H1 (cell line): Measurements from ENCODE around the gene RHOBTB3. TPM values are rescaled to one million over a fixed set of nuclear protein-coding genes. Genes with fewer than 3 reads are reported as not detected.

Experiments used
- CTCF ChIA-PET: fragments of 300-600 bp; sonication (Branson Sonifier 250); formaldehyde crosslinking; loops from one replicate; lab custom pipeline; 2021; ENCODE audit not compliant: partially characterized antibody; lab: Charles Lee
- POLR2A ChIA-PET: fragments of 300-600 bp; sonication (Branson Sonifier 250); formaldehyde crosslinking; loops from one replicate; lab custom pipeline; 2021; ENCODE audit warnings: inconsistent platforms; ENCODE audit not compliant: partially characterized antibody; lab: Charles Lee
- DNase-seq, 2 experiments: peaks; one replicate each; pipeline versions ENCODE4 v3.0.0 to v3.0.0-alpha.2; 2010 to 2022; ENCODE audit warnings: low spot score in 2 of 2, low read depth in 1 of 2, mixed read lengths in 1 of 2
- FAIRE-seq: peaks from 2 replicates; lab custom pipeline; 2011; peaks lifted over from hg19 to GRCh38; lab: Jason Lieb, UNC
- H2AFZ ChIP-seq: 2 replicates; pipeline ENCODE4 v1.8.1; 2012; ENCODE audit warnings: low read length, inconsistent platforms
- H2AK5ac ChIP-seq: 2 replicates; pipeline ENCODE4 v1.6.1; 2013; ENCODE audit warnings: low read depth, low read length
- H2BK120ac ChIP-seq: replicated peaks from 2 replicates; pipeline ENCODE3; 2013; ENCODE audit warnings: low read depth, low read length, inconsistent platforms
- H2BK12ac ChIP-seq: 2 replicates; pipeline ENCODE4 v1.6.1; 2013; ENCODE audit warnings: low read depth, low read length
- H2BK15ac ChIP-seq: 2 replicates; pipeline ENCODE4 v1.6.1; 2013; ENCODE audit warnings: low read length
- H2BK20ac ChIP-seq: 2 replicates; pipeline ENCODE4 v1.6.1; 2013; ENCODE audit warnings: low read length
- H2BK5ac ChIP-seq: 2 replicates; pipeline ENCODE4 v1.6.1; 2013; ENCODE audit warnings: low read depth, low read length
- H3K14ac ChIP-seq: 2 replicates; pipeline ENCODE4 v1.6.1; 2013; ENCODE audit warnings: inconsistent platforms; ENCODE audit not compliant: insufficient read length
- H3K18ac ChIP-seq: 2 replicates; pipeline ENCODE4 v1.6.1; 2013; ENCODE audit warnings: low read length; ENCODE audit errors: extremely low read depth
- H3K23ac ChIP-seq: 2 replicates; pipeline ENCODE4 v1.6.1; 2013; ENCODE audit warnings: inconsistent platforms; ENCODE audit not compliant: insufficient read length
- H3K23me2 ChIP-seq: 2 replicates; pipeline ENCODE4 v1.6.1; 2013; ENCODE audit warnings: low read depth, low read length
- H3K27ac ChIP-seq: 2 replicates; pipeline ENCODE4 v1.6.1; 2011; ENCODE audit warnings: low read depth, low read length, inconsistent platforms
- H3K27me3 ChIP-seq, 4 experiments: replicated peaks in 1 of 4; 1 replicate in 1 of 4; 2 replicates in 3 of 4; pipeline versions ENCODE4 v1.6.1 to v1.8.1; 2011 to 2013; ENCODE audit warnings: low read length in 3 of 4, mild to moderate bottlenecking in 3 of 4, inconsistent platforms in 2 of 4, mixed read lengths in 2 of 4, moderate library complexity in 1 of 4; ENCODE audit not compliant: control insufficient read depth in 3 of 4, insufficient read depth in 3 of 4; ENCODE audit errors: extremely low read depth in 1 of 4
- H3K36me3 ChIP-seq, 4 experiments: 2 replicates each; pipeline versions ENCODE4 v1.6.1 to v1.8.1; 2011 to 2013; ENCODE audit warnings: mild to moderate bottlenecking in 4 of 4, low read length in 3 of 4, moderate library complexity in 2 of 4, control low read depth in 1 of 4, inconsistent platforms in 1 of 4; ENCODE audit not compliant: insufficient read depth in 4 of 4, control insufficient read depth in 2 of 4
- H3K4ac ChIP-seq: replicated peaks from 2 replicates; pipeline ENCODE3; 2013; ENCODE audit warnings: low read length, low read depth, mixed read lengths, inconsistent platforms; ENCODE audit not compliant: insufficient read length
- H3K4me1 ChIP-seq, 4 experiments: replicated peaks in 1 of 4; 1 replicate in 1 of 4; 2 replicates in 3 of 4; pipeline versions ENCODE4 v1.6.1 to v1.8.1; 2011 to 2013; ENCODE audit warnings: low read length in 3 of 4, inconsistent platforms in 2 of 4, mixed read lengths in 1 of 4; ENCODE audit not compliant: insufficient read depth in 4 of 4, control insufficient read depth in 3 of 4
- H3K4me2 ChIP-seq, 2 experiments: 2 replicates each; pipeline versions ENCODE4 v1.6.1 to v1.8.1; 2011 to 2013; ENCODE audit warnings: low read depth in 2 of 2, low read length in 2 of 2, control low read depth in 1 of 2, inconsistent platforms in 1 of 2, mild to moderate bottlenecking in 1 of 2; ENCODE audit not compliant: insufficient read depth in 1 of 2
- H3K4me3 ChIP-seq, 4 experiments: fragments of 200-600, 300-600 bp in 1 of 4; sonication (generic), shearing (Covaris generic), sonication (Bioruptor Twin) in 1 of 4; 2 replicates each; pipeline versions ENCODE4 v1.5.1 to v1.8.1; 2011 to 2016; ENCODE audit warnings: low read length in 4 of 4, low read depth in 3 of 4, control low read depth in 2 of 4, inconsistent platforms in 2 of 4, mild to moderate bottlenecking in 2 of 4, mixed read lengths in 1 of 4, moderate library complexity in 1 of 4; ENCODE audit not compliant: insufficient read depth in 2 of 4; ENCODE audit errors: extremely low read depth in 1 of 4
- H3K56ac ChIP-seq: replicated peaks from 2 replicates; pipeline ENCODE3; 2013; ENCODE audit warnings: low read depth, mild to moderate bottlenecking, mixed read lengths, low read length, inconsistent platforms; ENCODE audit not compliant: insufficient read length
- H3K79me1 ChIP-seq: 2 replicates; pipeline ENCODE4 v1.6.1; 2013; ENCODE audit warnings: low read depth, low read length, control low read depth
- H3K79me2 ChIP-seq, 2 experiments: 2 replicates each; pipeline versions ENCODE4 v1.6.1 to v1.8.1; 2012 to 2013; ENCODE audit warnings: low read length in 2 of 2, mild to moderate bottlenecking in 2 of 2, inconsistent platforms in 1 of 2; ENCODE audit not compliant: insufficient read depth in 2 of 2, control insufficient read depth in 1 of 2
- H3K9ac ChIP-seq, 4 experiments: replicated peaks in 1 of 4; 1 replicate in 1 of 4; 2 replicates in 3 of 4; pipeline versions ENCODE4 v1.6.1 to v1.8.1; 2011 to 2013; ENCODE audit warnings: low read depth in 3 of 4, low read length in 3 of 4, control low read depth in 2 of 4, mild to moderate bottlenecking in 2 of 4, moderate library complexity in 2 of 4, inconsistent platforms in 1 of 4; ENCODE audit errors: extremely low read depth in 1 of 4
- H3K9me3 ChIP-seq, 2 experiments: 2 replicates each; pipeline versions ENCODE4 v1.6.1 to v1.8.1; 2012 to 2013; ENCODE audit warnings: mild to moderate bottlenecking in 2 of 2, moderate library complexity in 2 of 2, control low read depth in 1 of 2, inconsistent platforms in 1 of 2, low read depth in 1 of 2, low read length in 1 of 2, mixed read lengths in 1 of 2; ENCODE audit not compliant: insufficient read depth in 2 of 2
- H4K20me1 ChIP-seq, 2 experiments: replicated peaks in 1 of 2; 2 replicates each; pipeline versions ENCODE3 to v1.8.1; 2011 to 2013; ENCODE audit warnings: inconsistent platforms in 2 of 2, low read length in 2 of 2, mild to moderate bottlenecking in 1 of 2; ENCODE audit not compliant: insufficient read depth in 2 of 2, control insufficient read depth in 1 of 2
- H4K5ac ChIP-seq: 2 replicates; pipeline ENCODE4 v1.6.1; 2013; ENCODE audit warnings: low read length, low read depth, mixed read lengths, inconsistent platforms; ENCODE audit not compliant: insufficient read length
- H4K8ac ChIP-seq: 2 replicates; pipeline ENCODE4 v1.8.0; 2013; ENCODE audit warnings: mild to moderate bottlenecking, moderate library complexity, low read length, inconsistent platforms; ENCODE audit not compliant: insufficient read depth; ENCODE audit errors: extremely low read depth
- H4K91ac ChIP-seq: replicated peaks from 2 replicates; pipeline ENCODE3; 2013; ENCODE audit warnings: low read length, mixed read lengths, inconsistent platforms; ENCODE audit not compliant: insufficient read length
- BACH1 ChIP-seq: IDR thresholded peaks from 2 replicates; pipeline ENCODE4 v1.6.1; 2012; ENCODE audit warnings: low read length, improper control_type of control experiment
- CBX5 ChIP-seq: fragments of 300-800, 300-1000 bp; sonication (generic); IDR thresholded peaks from 2 replicates; pipeline ENCODE4 v1.7.1; 2016; ENCODE audit warnings: antibody characterized with exemption, low read length, low read depth
- CBX8 ChIP-seq: fragments of 300-800, 300-1000 bp; sonication (generic); IDR thresholded peaks from 2 replicates; pipeline ENCODE4 v1.7.1; 2016; ENCODE audit warnings: low read depth, low read length, borderline replicate concordance
- CHD1 ChIP-seq: IDR thresholded peaks from 2 replicates; pipeline ENCODE4 v1.6.1; 2012; ENCODE audit warnings: low read depth, low read length, improper control_type of control experiment
- EZH2 ChIP-seq: fragments of 200-600 bp; sonication (generic); IDR thresholded peaks from 2 replicates; pipeline ENCODE4 v1.7.1; 2012; ENCODE audit warnings: low read depth, mild to moderate bottlenecking, moderate library complexity, low read length, inconsistent platforms; ENCODE audit not compliant: severe bottlenecking
- GTF2F1 ChIP-seq: IDR thresholded peaks from 2 replicates; pipeline ENCODE4 v1.6.1; 2012; ENCODE audit warnings: low read depth, low read length, improper control_type of control experiment, borderline replicate concordance
- JUND ChIP-seq: IDR thresholded peaks from 2 replicates; pipeline ENCODE4 v1.6.1; 2011; ENCODE audit warnings: mild to moderate bottlenecking, improper control_type of control experiment, low read length
- PHF8 ChIP-seq: fragments of 200-600 bp; sonication (generic); conservative IDR thresholded peaks from 2 replicates; pipeline ENCODE4 v1.7.1; 2012; ENCODE audit warnings: low read depth, mild to moderate bottlenecking, inconsistent platforms, low read length, moderate library complexity
- SAP30 ChIP-seq: fragments of 300-600 bp; sonication (generic); IDR thresholded peaks from 2 replicates; pipeline ENCODE4 v1.7.1; 2012; ENCODE audit warnings: low read length, moderate library complexity, mild to moderate bottlenecking, inconsistent platforms; ENCODE audit not compliant: insufficient read depth, insufficient replicate concordance
- WGBS, 2 experiments: shearing (Covaris generic) in 1 of 2; methylation state at CpG; one replicate each; pipeline versions ENCODE4 v1.1.6 to v1.1.7; 2013 to 2015; ENCODE audit warnings: low lambda C conversion rate in 2 of 2, mixed read lengths in 2 of 2, inconsistent platforms in 1 of 2, low coverage in 1 of 2, missing lambda C conversion rate in 1 of 2; ENCODE audit not compliant: insufficient replicate concordance in 2 of 2, insufficient coverage in 1 of 2, insufficient read length in 1 of 2; ENCODE audit errors: extremely low coverage in 1 of 2, missing lambda C conversion rate in 1 of 2; 5-methylcytosine and 5-hydroxymethylcytosine counted together
- polyA plus RNA-seq, 7 experiments: library from polyadenylated mRNA; depleted of rRNA in 3 of 7; stranded (reverse) in 5 of 7; unstranded in 2 of 7; fragments of >200 nt in 5 of 7; fragments of 200-250 nt in 2 of 7; gene quantifications; 1 replicate in 5 of 7; 2 replicates in 1 of 7; 4 replicates in 1 of 7; pipeline versions ENCODE4 v1.2.1 to v1.2.3, GENCODE V29; 2011 to 2013; ENCODE audit warnings: missing spikeins in 2 of 7, mixed read lengths in 2 of 7
- total RNA-seq: library from RNA; stranded (reverse); fragmentation: NEBNext Ultra II Directional; extraction: Animal tissue kit (Norgen Biotek cat#: 25700); gene quantifications from 2 replicates; pipeline ENCODE4 v1.2.1, GENCODE V29; 2021

The RHOBTB3 gene
- total and polyA plus RNA-seq, 2 of the 8 experiments (the other 6 are each of a cell fraction or from before 2014, with no cell fraction given) = 8.2 to 17.5 TPM

DNA sequence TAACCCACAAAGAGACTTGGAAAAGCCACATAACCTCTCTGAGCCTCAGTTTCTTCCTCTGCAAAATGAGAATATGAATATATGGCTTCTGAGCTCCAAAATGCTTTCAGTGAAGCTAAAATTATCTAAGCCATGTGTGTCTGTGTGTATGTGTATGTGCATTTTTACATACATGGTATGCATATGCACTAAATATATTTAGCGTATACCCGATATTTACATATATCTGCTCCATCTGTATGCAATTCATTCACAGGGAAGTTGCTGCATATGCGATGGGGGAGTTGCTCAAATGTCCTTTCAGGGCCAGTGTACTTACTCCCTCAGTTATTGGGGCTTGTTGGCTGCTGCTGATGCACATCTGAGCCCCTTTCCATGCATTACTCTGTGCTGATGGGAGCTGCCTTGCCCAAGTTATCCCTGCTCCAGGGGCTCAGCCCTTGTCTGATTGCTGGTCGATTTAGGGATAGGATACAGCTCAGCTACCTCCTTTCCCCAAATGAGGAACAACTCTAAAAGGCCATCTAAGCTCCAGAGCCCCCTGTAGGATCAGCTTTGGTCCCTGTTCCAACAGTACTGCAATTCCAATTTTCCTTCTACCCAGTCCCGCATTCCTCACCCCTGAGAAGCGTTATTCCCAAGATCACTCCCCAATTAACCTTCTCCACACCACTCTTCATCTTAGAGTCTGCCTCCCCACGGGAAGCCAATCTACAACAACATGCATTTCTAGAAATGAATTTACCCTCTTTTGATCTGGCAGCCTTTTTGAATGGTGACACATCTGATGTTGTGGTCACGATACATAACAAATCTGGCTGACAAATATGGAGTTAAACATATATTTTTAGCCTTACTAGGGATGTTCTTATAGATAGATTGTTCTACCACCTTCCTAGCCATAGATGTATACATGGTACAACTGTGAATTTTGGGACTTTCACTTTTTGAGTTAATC lies 15.9 kb downstream of the RHOBTB3 start:
- Histone ChIP-seq H3K23ac (no peak overlapping the region), H4K91ac (no peak overlapping the region), H3K56ac (no peak overlapping the region), H3K14ac (no peak overlapping the region), H2AFZ (no peak overlapping the region), H4K20me1 (no peaks in the 10 kb centered on the region), H3K18ac (no peak overlapping the region), H3K9me3 (no peaks in the 10 kb centered on the region), H2BK20ac (no peak overlapping the region), H2AK5ac (no peak overlapping the region), H3K27ac (no peak overlapping the region), H4K5ac (no peak overlapping the region), H4K8ac (no peak overlapping the region), H3K23me2 (no peaks in the 10 kb centered on the region), H2BK5ac (no peak overlapping the region), H3K36me3 (no peaks in the 10 kb centered on the region), H3K79me2 (no peaks in the 10 kb centered on the region), H2BK12ac (no peak overlapping the region), H3K9ac (no peak overlapping the region), H3K79me1 (no peaks in the 10 kb centered on the region), H3K27me3 (no peaks in the 10 kb centered on the region), H3K4me2 (no peak overlapping the region), H3K4me3 (no peak overlapping the region), H3K4ac (no peak overlapping the region), H2BK15ac (no peak overlapping the region), H2BK120ac (no peak overlapping the region), H3K4me1 (no peaks in the 10 kb centered on the region)
- WGBS, 2 experiments = 88% methylated on average over 8 of the region's 8 CpGs; no CpG with 5 or more reads in 1 of the 2 experiments
- CTCF ChIA-PET = interaction anchor here (0.8 to 1.3 kb wide), 2 partner anchors 11 to 88 kb away, joined by 3 read pairs; no protein-coding TSS in a partner anchor
- POLR2A ChIA-PET = no interaction called here
- FAIRE-seq = no peak
- no peak for DNase-seq
- TF ChIP-seq SAP30 (no peak), CBX8 (no peak), PHF8 (no peak), CBX5 (no peak), CHD1 (no peak), GTF2F1 (no peak), BACH1 (no peak), JUND (no peak), EZH2 (no peak)
